GM19328 (cell line): ENCODE data around the gene GRIA1.

Experiments used
- ATAC-seq: cut with Tn5 transposase; IDR thresholded peaks from one replicate; pipeline ENCODE4 v1.9.1; 2021; ENCODE audit warnings: mild to moderate bottlenecking, moderate library complexity; ENCODE audit not compliant: unreplicated experiment

GRIA1 gene

GRCh38 chr5:153496835-153497234 lies 6.4 kb downstream of the GRIA1 start:
- ATAC-seq, result no peak

GRCh38 chr5:153498516-153498915 lies 8.0 kb downstream of the GRIA1 start:
- no peak for ATAC-seq

- ATAC-seq, result no peak
These were observed 9.7 kb downstream of the GRIA1 start for GRCh38 chr5:153500178-153500577.

- ATAC-seq, result no peak
These were observed 14.3 kb downstream of the GRIA1 start for GRCh38 chr5:153504726-153505125.

GRCh38 chr5:153508700-153509099 lies 18.2 kb downstream of the GRIA1 start:
- no peak for ATAC-seq

GRCh38 chr5:153511622-153512021 lies 21.2 kb downstream of the GRIA1 start:
- no peak for ATAC-seq

GRCh38 chr5:153513156-153513555 lies 22.7 kb downstream of the GRIA1 start:
- no peak for ATAC-seq

GRCh38 chr5:153515301-153515700 lies 24.8 kb downstream of the GRIA1 start:
- ATAC-seq, result no peak

GRCh38 chr5:153516504-153517240 lies 26.2 kb downstream of the GRIA1 start:
- ATAC-seq, result no peak

- no peak for ATAC-seq
These were observed 26.8 kb downstream of the GRIA1 start for GRCh38 chr5:153517241-153517611.

GRCh38 chr5:153520137-153520536 lies 29.7 kb downstream of the GRIA1 start:
- no peak for ATAC-seq

GRCh38 chr5:153520952-153521351 lies 30.5 kb downstream of the GRIA1 start:
- ATAC-seq, result no peak

GRCh38 chr5:153523211-153523610 lies 32.7 kb downstream of the GRIA1 start:
- no peak for ATAC-seq

- ATAC-seq, result no peak
These were observed 33.4 kb downstream of the GRIA1 start for GRCh38 chr5:153523831-153524230.

- no peak for ATAC-seq
These were observed 35.1 kb downstream of the GRIA1 start for GRCh38 chr5:153525536-153525935.

- ATAC-seq, result no peak
These were observed 40.1 kb downstream of the GRIA1 start for GRCh38 chr5:153530357-153531143.

- ATAC-seq, result no peak
These were observed 43.1 kb downstream of the GRIA1 start for GRCh38 chr5:153533546-153533945.

- no peak for ATAC-seq
These were observed 43.6 kb downstream of the GRIA1 start for GRCh38 chr5:153534102-153534501.

GRCh38 chr5:153537207-153537606 lies 46.7 kb downstream of the GRIA1 start:
- no peak for ATAC-seq

GRCh38 chr5:153539983-153540382 lies 49.5 kb downstream of the GRIA1 start:
- no peak for ATAC-seq

- no peak for ATAC-seq
These were observed 52.1 kb downstream of the GRIA1 start for GRCh38 chr5:153542536-153542935.

GRCh38 chr5:153543288-153543687 lies 52.8 kb downstream of the GRIA1 start:
- no peak for ATAC-seq
